Stomach smooth muscle (tissue), 2 donors: ENCODE data around the gene NIPA2.

Source experiments
- H3K27ac ChIP-seq: one replicate; pipeline ENCODE4 v1.7.0; 2013; ENCODE audit warnings: mild to moderate bottlenecking, low read length, inconsistent platforms
- H3K27me3 ChIP-seq, 2 donors: one replicate each; pipeline ENCODE4 v1.7.0; 2013; ENCODE audit warnings: low read length in 2 of 2; ENCODE audit not compliant: insufficient read depth in 2 of 2, control insufficient read depth in 1 of 2
- H3K36me3 ChIP-seq, 2 donors: one replicate each; pipeline ENCODE4 v1.7.0; 2013; ENCODE audit warnings: low read length in 2 of 2; ENCODE audit not compliant: control insufficient read depth in 2 of 2, insufficient read depth in 2 of 2
- H3K4me1 ChIP-seq: one replicate; pipeline ENCODE4 v1.7.0; 2013; ENCODE audit warnings: low read length; ENCODE audit not compliant: control insufficient read depth, insufficient read depth
- H3K4me3 ChIP-seq, 2 donors: one replicate each; pipeline ENCODE4 v1.7.0; 2013; ENCODE audit warnings: low read length in 2 of 2
- H3K9ac ChIP-seq, 2 donors: one replicate each; pipeline ENCODE4 v1.7.0; 2013; ENCODE audit warnings: low read length in 2 of 2, mild to moderate bottlenecking in 1 of 2
- H3K9me3 ChIP-seq, 2 donors: one replicate each; pipeline ENCODE4 v1.7.0; 2013; ENCODE audit warnings: low read length in 2 of 2; ENCODE audit not compliant: control insufficient read depth in 2 of 2
- donor health status: healthy.
- donor health status: Pancreatic carcinoma.

Gene NIPA2

GRCh38 chr15:22902578-22902977 lies 64.1 kb downstream of the NIPA2 start:
- Histone ChIP-seq H3K4me1 (no peaks in the 10 kb centered on the region), H3K27ac (no peak overlapping the region), H3K9ac (no peak overlapping the region), H3K27me3 (no peaks in the 10 kb centered on the region), H3K4me3 (no peak overlapping the region), H3K9me3 (no peaks in the 10 kb centered on the region), H3K36me3 (peaks cover 34 to 46% of the 10 kb centered on the region in 2 donors)

GRCh38 chr15:22902981-22903380 lies 64.5 kb downstream of the NIPA2 start:
- Histone ChIP-seq H3K27ac (no peak overlapping the region), H3K9me3 (no peaks in the 10 kb centered on the region), H3K36me3 (peaks cover 35 to 46% of the 10 kb centered on the region in 2 donors), H3K9ac (no peak overlapping the region), H3K4me3 (no peak overlapping the region), H3K4me1 (no peaks in the 10 kb centered on the region), H3K27me3 (no peaks in the 10 kb centered on the region)

- Histone ChIP-seq H3K27ac (no peak overlapping the region), H3K9me3 (no peaks in the 10 kb centered on the region), H3K4me3 (no peak overlapping the region), H3K4me1 (no peaks in the 10 kb centered on the region), H3K36me3 (peaks cover 38 to 46% of the 10 kb centered on the region in 2 donors), H3K27me3 (no peaks in the 10 kb centered on the region), H3K9ac (no peak overlapping the region)
Observed at GRCh38 chr15:22903427-22903826, 65.0 kb downstream of the NIPA2 start.

- Histone ChIP-seq H3K9me3 (no peaks in the 10 kb centered on the region), H3K4me1 (no peaks in the 10 kb centered on the region), H3K4me3 (no peak overlapping the region), H3K27ac (no peak overlapping the region), H3K9ac (no peak overlapping the region), H3K27me3 (no peaks in the 10 kb centered on the region), H3K36me3 (peaks cover 43 to 50% of the 10 kb centered on the region in 2 donors)
Observed at GRCh38 chr15:22903961-22904534, 65.6 kb downstream of the NIPA2 start.

GRCh38 chr15:22904736-22905135 lies 66.3 kb downstream of the NIPA2 start:
- Histone ChIP-seq H3K27ac (no peak overlapping the region), H3K4me1 (no peaks in the 10 kb centered on the region), H3K9ac (no peak overlapping the region), H3K9me3 (no peaks in the 10 kb centered on the region), H3K36me3 (peaks cover 44 to 53% of the 10 kb centered on the region in 2 donors), H3K27me3 (no peaks in the 10 kb centered on the region), H3K4me3 (no peak overlapping the region)

GRCh38 chr15:22907161-22907950 lies 68.9 kb downstream of the NIPA2 start:
- Histone ChIP-seq H3K4me1 (no peaks in the 10 kb centered on the region), H3K27ac (no peak overlapping the region), H3K27me3 (no peaks in the 10 kb centered on the region), H3K9me3 (no peaks in the 10 kb centered on the region), H3K4me3 (no peak overlapping the region), H3K9ac (no peak overlapping the region), H3K36me3 (peaks cover 59% of the 10 kb centered on the region in 2 donors)

- Histone ChIP-seq H3K9ac (no peak overlapping the region), H3K4me1 (no peaks in the 10 kb centered on the region), H3K27ac (no peak overlapping the region), H3K4me3 (no peak overlapping the region), H3K27me3 (no peaks in the 10 kb centered on the region), H3K9me3 (no peaks in the 10 kb centered on the region), H3K36me3 (peaks cover 48 to 54% of the 10 kb centered on the region in 2 donors)
Observed at GRCh38 chr15:22908830-22909229, 70.4 kb downstream of the NIPA2 start.

- Histone ChIP-seq H3K4me1 (no peaks in the 10 kb centered on the region), H3K27me3 (no peaks in the 10 kb centered on the region), H3K36me3 (peaks cover 55 to 70% of the 10 kb centered on the region in 2 donors), H3K27ac (no peak overlapping the region), H3K9ac (no peak overlapping the region), H3K9me3 (no peaks in the 10 kb centered on the region), H3K4me3 (no peak overlapping the region)
Observed at GRCh38 chr15:22911306-22911705, 72.8 kb downstream of the NIPA2 start.

- no peaks in the 10 kb centered on the region for H3K9me3 ChIP-seq
- H3K27ac ChIP-seq, result no peak overlapping the region
- no peaks in the 10 kb centered on the region for H3K4me1 ChIP-seq
- H3K36me3 ChIP-seq, result peaks cover 64 to 71% of the 10 kb centered on the region in 2 donors
- H3K9ac ChIP-seq, result no peak overlapping the region
- no peak overlapping the region for H3K4me3 ChIP-seq
- H3K27me3 ChIP-seq, result no peaks in the 10 kb centered on the region
Observed at GRCh38 chr15:22912256-22912655, 73.8 kb downstream of the NIPA2 start.

GRCh38 chr15:22913646-22914380 lies 75.3 kb downstream of the NIPA2 start:
- H3K36me3 ChIP-seq, result peaks cover 63 to 77% of the 10 kb centered on the region in 2 donors

More at GRCh38 chr15:22913646-22914380, 75.3 kb downstream of the NIPA2 start:
- Histone ChIP-seq H3K9me3 (no peaks in the 10 kb centered on the region), H3K9ac (no peak overlapping the region), H3K27ac (no peak overlapping the region), H3K27me3 (no peaks in the 10 kb centered on the region), H3K4me3 (no peak overlapping the region), H3K4me1 (no peaks in the 10 kb centered on the region)
